ENCODE results near the gene ARMCX4.

- TF ChIP-seq POLR2A (IDR thresholded peaks at IDR 0.05) (no peak), POLR2AphosphoS5 (IDR thresholded peaks at IDR 0.05; ENCODE audit: insufficient read depth in 1 of 2, low read depth in 1 of 2) (no peak), CTCF (IDR thresholded peaks at IDR 0.05) (no peak)
Measured at GRCh38 chrX:101450961-101451360, 34.3 kb upstream of the ARMCX4 start.

All from vagina (tissue), 2 donors.